K562 (cell line): Measurements from ENCODE around the gene MAP3K12. TPM values are rescaled to one million over a fixed set of nuclear protein-coding genes. Genes with fewer than 3 reads are reported as not detected.
A peak's percentile ranks its signal among the peaks of the same experiment; 100 is the strongest.
"Not testable (repeated sequence)": the region's sequence is repeated elsewhere in the genome, so short reads cannot be mapped to it uniquely, and the experiment has no call there.

Experiments
- ATAC-seq: fragments of 200-7000 bp; cut with Tn5 transposase; 3 replicates; pipeline ENCODE4 v1.9.1; 2020; ENCODE audit warnings: moderate library complexity
- BruUV-seq: library from RNA; stranded (reverse); fragments of 400-500 nt; replicated peaks from 2 replicates; lab custom pipeline; 2021; lab: Mats Ljungman, UMichigan
- CTCF ChIA-PET: fragments of 300-600 bp; formaldehyde crosslinking; extraction: SDS; loops from one replicate; lab custom pipeline; 2021; ENCODE audit warnings: low intra/inter-chr PET ratio; lab: Yijun Ruan, JAX
- POLR2A ChIA-PET: fragments of 300-600, 350-650 bp; sonication (Branson Sonifier 250); formaldehyde crosslinking; extraction: SDS; loops from one replicate; lab custom pipeline; 2021; ENCODE audit warnings: antibody characterized with exemption, inconsistent platforms; lab: Yijun Ruan, JAX
- DNase-seq, 4 experiments: peaks; one replicate each; pipeline versions ENCODE4 v3.0.0 to v3.0.0-alpha.2; 2011 to 2018; ENCODE audit warnings: low spot score in 3 of 4, mixed read lengths in 3 of 4; ENCODE audit errors: extremely low read depth in 1 of 4
- FAIRE-seq: peaks from 2 replicates; lab custom pipeline; 2011; peaks lifted over from hg19 to GRCh38; lab: Jason Lieb, UNC
- H2AFZ ChIP-seq: 2 replicates; pipeline ENCODE4 v1.6.0; 2011; ENCODE audit warnings: low read depth, low read length, control low read depth, inconsistent platforms
- H3K27ac ChIP-seq: fragments of 200-600 bp; 3 replicates; pipeline ENCODE4 v1.8.0; 2011; ENCODE audit warnings: low read depth, mild to moderate bottlenecking, control low read depth, inconsistent platforms, low read length, moderate library complexity, mixed read lengths; ENCODE audit errors: extremely low read depth
- H3K27me3 ChIP-seq, 2 experiments: fragments of 300-600 bp in 1 of 2; 2 replicates in 1 of 2; 3 replicates in 1 of 2; pipeline versions ENCODE4 v1.6.0 to v1.8.0; 2011; ENCODE audit warnings: inconsistent platforms in 2 of 2, low read length in 2 of 2, mild to moderate bottlenecking in 1 of 2, mixed read lengths in 1 of 2, moderate library complexity in 1 of 2; ENCODE audit not compliant: control insufficient read depth in 2 of 2, insufficient read depth in 2 of 2
- H3K36me3 ChIP-seq: fragments of 300-600 bp; 3 replicates; pipeline ENCODE4 v1.8.0; 2011; ENCODE audit warnings: mild to moderate bottlenecking, low read length, inconsistent platforms; ENCODE audit not compliant: control insufficient read depth, insufficient read depth
- H3K4me1 ChIP-seq, 2 experiments: fragments of 200-600 bp in 1 of 2; replicated peaks in 1 of 2; 2 replicates in 1 of 2; 3 replicates in 1 of 2; pipeline versions ENCODE4 v1.5.1 to v1.8.0; 2011; ENCODE audit warnings: inconsistent platforms in 2 of 2, low read length in 2 of 2, mild to moderate bottlenecking in 1 of 2, mixed read lengths in 1 of 2, moderate library complexity in 1 of 2; ENCODE audit not compliant: control insufficient read depth in 2 of 2, insufficient read depth in 2 of 2
- H3K4me2 ChIP-seq: 2 replicates; pipeline ENCODE4 v1.6.1; 2011; ENCODE audit warnings: low read length, control low read depth, inconsistent platforms, mixed read lengths; ENCODE audit not compliant: insufficient read depth
- H3K4me3 ChIP-seq: fragments of 200-600 bp; sonication (generic), shearing (Covaris generic); 2 replicates; pipeline ENCODE4 v1.5.1; 2016; ENCODE audit warnings: control low read depth, inconsistent platforms
- H3K79me2 ChIP-seq: fragments of 200-600 bp; 3 replicates; pipeline ENCODE4 v1.8.0; 2011; ENCODE audit warnings: low read length, inconsistent platforms; ENCODE audit not compliant: control insufficient read depth, insufficient read depth
- H3K9ac ChIP-seq, 2 experiments: 2 replicates each; pipeline versions ENCODE4 v1.6.0 to v1.6.1; 2011; ENCODE audit warnings: low read depth in 2 of 2, low read length in 2 of 2, control low read depth in 1 of 2, inconsistent platforms in 1 of 2, mild to moderate bottlenecking in 1 of 2, mixed read lengths in 1 of 2; ENCODE audit not compliant: insufficient read depth in 1 of 2
- H3K9me1 ChIP-seq: one replicate; pipeline ENCODE4 v1.6.0; 2011; ENCODE audit warnings: inconsistent platforms, mild to moderate bottlenecking, low read length, moderate library complexity; ENCODE audit not compliant: control insufficient read depth, insufficient read depth
- H3K9me3 ChIP-seq: replicated peaks from 2 replicates; pipeline ENCODE4 v1.5.1; 2011; ENCODE audit warnings: low read depth, low read length, inconsistent platforms; ENCODE audit not compliant: control insufficient read depth, insufficient read depth
- H4K20me1 ChIP-seq: replicated peaks from 2 replicates; pipeline ENCODE4 v1.6.1; 2011; ENCODE audit warnings: low read length, inconsistent platforms, mixed read lengths; ENCODE audit not compliant: control insufficient read depth, insufficient read depth
- POLR2AphosphoS2 ChIP-seq: IDR thresholded peaks from 2 replicates; pipeline ENCODE4 v1.6.1; 2012; ENCODE audit warnings: low read length, improper control_type of control experiment
- SUPT5H ChIP-seq: fragments of 450-650 bp; IDR thresholded peaks from 2 replicates; pipeline ENCODE4 v1.6.1; 2016
- WGBS: fragments of 100-300 bp; shearing (Covaris generic); methylation state at CpG from one replicate; pipeline ENCODE4 v1.1.6; 2016; ENCODE audit warnings: low coverage, mixed read lengths; ENCODE audit not compliant: insufficient coverage; ENCODE audit errors: missing lambda C conversion rate; 5-methylcytosine and 5-hydroxymethylcytosine counted together
- in situ Hi-C: fragments of 300-500 bp; cut with MboI; formaldehyde crosslinking; loops from 4 replicates; pipeline ENCODE4 v1.15.0; 2018; ENCODE audit warnings: inconsistent platforms, mixed read lengths
- intact Hi-C: fragments of 100-400 bp; cut with micrococcal nuclease; formaldehyde crosslinking; loops from 2 replicates; pipeline ENCODE4 v1.14.2; 2022
- polyA plus RNA-seq, 8 experiments: library from polyadenylated mRNA; depleted of rRNA in 4 of 8; stranded (reverse) in 5 of 8; unstranded in 3 of 8; fragments of >200 nt; fragmentation: Nextera tagmentation in 2 of 8; fragmentation: Illumina TruSeq in 1 of 8; extraction: Ambion mirVana in 2 of 8; extraction: Trizol in 1 of 8; gene quantifications; 2 replicates each; pipeline versions ENCODE4 v1.2.1 to v1.2.3, GENCODE V29; 2011 to 2014; ENCODE audit warnings: inconsistent platforms in 1 of 8, missing spikeins in 1 of 8
- total RNA-seq, 7 experiments: library from RNA; depleted of rRNA in 6 of 7; stranded (reverse); fragments of >200 nt in 6 of 7; fragmentation: Illumina TruSeq in 2 of 7; extraction: Trizol in 2 of 7; gene quantifications; 2 replicates each; pipeline versions ENCODE4 v1.2.1 to v1.2.3, GENCODE V29; 2011 to 2021; ENCODE audit warnings: low replicate concordance in 1 of 7

Gene MAP3K12
- total and polyA plus RNA-seq, 9 of the 15 experiments (the other 6 are each of a cell fraction or from before 2014, with no cell fraction given), result 0.10 to 2.4 (median 1.6) TPM

GRCh38 chr12:53481939-53482586 is 17.2 kb downstream of the MAP3K12 start (continued):
- peak; percentile 57; the same call in 1 of the 2 replicates for TF ChIP-seq POLR2AphosphoS2
- TF ChIP-seq, all 486 proteins: peak for 12

- H3K9me1 ChIP-seq, ATAC-seq, H3K9ac ChIP-seq, intact Hi-C loops, FAIRE-seq, H3K4me3 ChIP-seq, BruUV-seq, H3K27me3 ChIP-seq, DNase-seq, H3K27ac ChIP-seq, in situ Hi-C loops, H2AFZ ChIP-seq, H3K4me2 ChIP-seq, H3K9me3 ChIP-seq, H3K4me1 ChIP-seq: not testable (repeated sequence)
- peak; percentile 9; the same call in 1 of the 2 replicates for TF ChIP-seq SUPT5H
- peaks cover 16% of the 10 kb centered on the region for H3K79me2 ChIP-seq
- WGBS, result 81% methylated on average over 6 of the region's 6 CpGs
- H4K20me1 ChIP-seq, result peaks cover 19% of the 10 kb centered on the region
- ChIA-PET POLR2A (interaction anchor here (0.7 to 7.1 kb wide), 12 partner anchors 8 to 143 kb away, joined by 3 to 99 read pairs (median 8); partner anchors contain the start of genes SP1 and TARBP2), CTCF (interaction anchor here (0.9 to 1.2 kb wide), 2 partner anchors 27 to 129 kb away, joined by 3 read pairs; no protein-coding TSS in a partner anchor)
- peaks cover 93% of the 10 kb centered on the region for H3K36me3 ChIP-seq
Observed at GRCh38 chr12:53481458-53481857, 17.8 kb downstream of the MAP3K12 start.
